ENCODE results near the gene TNNI3.

The TNNI3 gene

GRCh38 chr19:55146078-55146704 lies 11.3 kb downstream of the TNNI3 start:
- no peak for DNase-seq

- DNase-seq: no peak
Observed at GRCh38 chr19:55145232-55145631, 12.3 kb downstream of the TNNI3 start.

DNA sequence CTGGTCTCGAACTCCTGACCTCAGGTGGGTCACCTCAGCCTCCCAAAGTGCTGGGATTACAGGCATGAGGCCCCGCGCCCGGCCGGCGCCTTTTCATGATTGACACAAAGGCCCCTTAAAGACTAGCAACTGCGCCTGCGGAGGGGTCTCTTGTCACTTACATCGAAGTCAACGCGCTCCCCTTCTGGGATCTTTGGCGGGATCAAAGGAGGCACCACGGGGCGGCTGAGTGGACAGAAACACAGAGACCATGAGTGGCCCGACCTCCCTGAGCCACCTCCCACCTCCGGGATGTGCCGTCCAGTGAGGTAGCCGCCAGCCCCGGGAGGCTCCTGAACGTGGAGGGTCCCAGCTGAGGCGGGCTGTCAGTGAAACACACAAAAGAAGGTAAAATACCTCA lies 15.8 kb downstream of the TNNI3 start:
- no peak for DNase-seq

DNA sequence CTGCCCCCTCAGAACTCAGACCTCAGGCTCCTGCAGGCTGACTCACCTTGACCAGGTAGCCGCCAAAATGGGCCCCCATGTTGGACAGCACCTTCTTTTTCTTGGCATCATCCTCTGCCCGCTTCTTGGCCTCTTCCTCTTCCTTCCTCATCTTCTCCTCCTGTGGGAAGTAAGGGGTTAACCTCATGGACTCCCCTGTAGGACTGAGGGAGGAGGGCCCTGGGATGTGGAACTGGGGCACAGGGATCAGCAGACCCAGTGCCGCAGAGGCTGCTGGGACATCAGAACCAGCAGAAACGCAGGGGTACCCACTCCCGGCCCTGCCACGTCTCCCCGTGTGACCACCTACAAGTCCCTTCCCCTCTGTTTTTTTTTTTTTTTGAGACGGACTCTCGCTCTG lies 19.6 kb downstream of the TNNI3 start:
- no peak for DNase-seq

- DNase-seq: no peak
Observed at GRCh38 chr19:55136399-55137102, 21.0 kb downstream of the TNNI3 start.

GRCh38 chr19:55134736-55135135 lies 22.8 kb downstream of the TNNI3 start:
- DNase-seq: no peak

- DNase-seq: no peak
Observed at GRCh38 chr19:55133639-55134444, 23.7 kb downstream of the TNNI3 start.

DNA sequence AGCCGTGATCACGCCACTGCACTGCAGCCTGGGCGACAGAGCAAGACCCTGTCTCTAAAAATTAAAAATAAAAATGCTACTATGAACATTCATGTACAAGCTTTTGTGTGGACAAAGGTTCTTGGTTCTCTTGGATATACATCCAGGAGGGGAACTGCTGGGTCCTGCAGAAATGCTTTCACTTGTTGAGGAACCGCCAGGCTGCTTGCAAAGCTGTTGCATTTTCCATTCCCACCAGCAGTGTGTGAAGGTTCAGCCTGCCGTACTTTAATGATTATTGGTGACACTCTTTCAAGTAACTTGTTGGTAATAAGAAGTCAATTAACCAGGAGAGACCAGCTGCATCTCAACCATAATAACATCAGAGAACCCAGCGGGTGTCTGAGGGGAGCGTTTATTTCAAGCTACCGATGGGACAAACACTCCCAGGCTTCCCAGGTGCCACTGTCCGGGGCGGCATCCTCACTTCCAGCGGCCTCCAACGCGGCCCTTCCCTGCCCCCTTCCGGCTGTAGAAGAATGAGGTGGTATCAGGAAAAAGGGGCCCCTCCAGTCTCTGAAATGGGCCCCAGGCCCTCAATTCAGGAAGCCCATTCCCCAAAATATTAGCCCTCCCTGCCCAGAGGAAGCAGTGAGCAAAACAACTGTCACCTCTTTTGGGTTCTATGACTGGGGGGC lies 24.9 kb downstream of the TNNI3 start:
- no peak for DNase-seq

DNA sequence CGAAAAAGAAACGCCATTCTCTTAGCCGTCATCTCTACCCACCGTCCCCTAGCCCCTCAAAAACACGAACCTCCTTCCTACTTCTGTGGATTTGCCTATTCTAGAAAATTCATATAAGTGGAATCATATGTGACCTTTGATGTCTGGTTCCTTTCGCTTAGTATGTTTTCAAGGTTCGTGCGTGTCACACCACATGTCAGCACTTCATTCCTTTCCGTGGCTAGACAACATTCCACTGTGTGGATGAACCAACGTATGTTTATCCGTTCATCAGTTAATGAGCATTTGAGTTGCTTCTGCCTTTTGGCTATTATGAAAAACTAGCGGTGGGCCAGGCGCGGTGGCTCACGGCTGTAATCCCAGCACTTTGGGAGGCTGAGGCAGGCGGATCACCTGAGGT lies 26.1 kb downstream of the TNNI3 start:
- no peak for DNase-seq

GRCh38 chr19:55119053-55119452 lies 38.5 kb downstream of the TNNI3 start:
- DNase-seq: no peak

GRCh38 chr19:55118401-55118991 lies 39.0 kb downstream of the TNNI3 start:
- DNase-seq: peak; percentile 59

DNA sequence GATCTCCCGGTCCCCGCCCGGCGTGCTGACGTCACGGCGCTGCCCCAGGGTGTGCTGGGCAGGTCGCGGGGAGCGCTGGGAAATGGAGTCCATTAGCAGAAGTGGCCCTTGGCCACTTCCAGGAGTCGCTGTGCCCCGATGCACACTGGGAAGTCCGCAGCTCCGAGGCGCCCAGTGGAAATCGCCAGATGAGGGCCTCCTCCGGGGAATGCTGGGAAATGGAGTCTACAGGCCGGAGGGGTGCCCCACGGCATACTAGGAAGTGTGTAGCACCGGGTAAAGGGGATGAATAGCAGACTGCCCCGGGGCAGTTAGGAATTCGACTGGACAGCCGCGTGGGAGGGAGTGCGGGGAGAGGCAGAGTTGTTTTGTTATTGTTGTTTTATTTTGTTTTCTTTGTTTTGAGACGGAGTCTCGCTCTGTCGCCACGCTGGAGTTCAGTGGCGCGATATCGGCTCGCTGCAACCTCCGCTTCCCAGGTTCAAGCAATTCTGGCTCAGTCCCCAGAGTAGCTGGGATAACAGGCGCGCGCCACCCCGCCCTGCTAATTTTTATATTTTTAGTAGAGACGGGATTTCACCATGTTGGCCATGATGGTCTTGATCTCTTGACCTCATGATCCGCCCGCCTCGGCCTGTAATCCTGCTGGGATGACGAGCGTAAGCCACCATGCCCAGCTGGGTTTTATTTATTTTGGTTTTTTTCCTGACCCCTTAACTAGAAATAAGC lies 39.7 kb downstream of the TNNI3 start:
- DNase-seq: peak; percentile 97

- peak; percentile 64 for DNase-seq
Observed at GRCh38 chr19:55116859-55117662, 40.5 kb downstream of the TNNI3 start, which contains the start of gene PPP1R12C. PPP1R12C (minus strand) TSS chr19:55117637; CDS start chr19:55117543, 94 bp downstream.

GRCh38 chr19:55116232-55116858 lies 41.2 kb downstream of the TNNI3 start:
- peak; percentile 77 for DNase-seq

GRCh38 chr19:55115446-55116065 lies 42.0 kb downstream of the TNNI3 start:
- DNase-seq: no peak

DNA sequence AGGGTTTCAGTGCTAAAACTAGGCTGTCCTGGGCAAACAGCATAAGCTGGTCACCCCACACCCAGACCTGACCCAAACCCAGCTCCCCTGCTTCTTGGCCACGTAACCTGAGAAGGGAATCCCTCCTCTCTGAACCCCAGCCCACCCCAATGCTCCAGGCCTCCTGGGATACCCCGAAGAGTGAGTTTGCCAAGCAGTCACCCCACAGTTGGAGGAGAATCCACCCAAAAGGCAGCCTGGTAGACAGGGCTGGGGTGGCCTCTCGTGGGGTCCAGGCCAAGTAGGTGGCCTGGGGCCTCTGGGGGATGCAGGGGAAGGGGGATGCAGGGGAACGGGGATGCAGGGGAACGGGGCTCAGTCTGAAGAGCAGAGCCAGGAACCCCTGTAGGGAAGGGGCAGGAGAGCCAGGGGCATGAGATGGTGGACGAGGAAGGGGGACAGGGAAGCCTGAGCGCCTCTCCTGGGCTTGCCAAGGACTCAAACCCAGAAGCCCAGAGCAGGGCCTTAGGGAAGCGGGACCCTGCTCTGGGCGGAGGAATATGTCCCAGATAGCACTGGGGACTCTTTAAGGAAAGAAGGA lies 42.9 kb downstream of the TNNI3 start:
- no peak for DNase-seq

- DNase-seq: no peak
Observed at GRCh38 chr19:55113570-55114039, 43.9 kb downstream of the TNNI3 start.

- no peak for DNase-seq
Observed at GRCh38 chr19:55112777-55113569, 44.6 kb downstream of the TNNI3 start.

- DNase-seq: no peak
Observed at GRCh38 chr19:55112246-55112776, 45.2 kb downstream of the TNNI3 start.
